Spleen (tissue), 7 donors: ENCODE results near the gene RCN2.

Experiments used
- POLR2A ChIP-seq, 3 donors: fragments of 450-650 bp; IDR thresholded peaks; one replicate each; pipeline ENCODE4 v1.5.1; 2017; ENCODE audit warnings: antibody characterized with exemption in 3 of 3, mild to moderate bottlenecking in 1 of 3
- TF ChIP-seq, protein P1 (sequence below), 11 experiments: fragments of 200-600 bp in 7 of 11; fragments of 450-650 bp in 4 of 11; sonication (generic) in 4 of 11; IDR thresholded peaks in 8 of 11; conservative IDR thresholded peaks in 3 of 11; 1 replicate in 7 of 11; 2 replicates in 4 of 11; pipeline versions ENCODE4 v1.4.0 to v1.8.0; 2016 to 2021; ENCODE audit warnings: antibody characterized with exemption in 11 of 11, inconsistent platforms in 4 of 11, mild to moderate bottlenecking in 1 of 11
- donor health status: DM: no; HTN: no; CAD: no; lungs with moderate emphysema.
- donor health status: DM: no; HTN: no; CAD: no.
- donor health status: DM: no; HTN: no; CAD: no.

DNA sequence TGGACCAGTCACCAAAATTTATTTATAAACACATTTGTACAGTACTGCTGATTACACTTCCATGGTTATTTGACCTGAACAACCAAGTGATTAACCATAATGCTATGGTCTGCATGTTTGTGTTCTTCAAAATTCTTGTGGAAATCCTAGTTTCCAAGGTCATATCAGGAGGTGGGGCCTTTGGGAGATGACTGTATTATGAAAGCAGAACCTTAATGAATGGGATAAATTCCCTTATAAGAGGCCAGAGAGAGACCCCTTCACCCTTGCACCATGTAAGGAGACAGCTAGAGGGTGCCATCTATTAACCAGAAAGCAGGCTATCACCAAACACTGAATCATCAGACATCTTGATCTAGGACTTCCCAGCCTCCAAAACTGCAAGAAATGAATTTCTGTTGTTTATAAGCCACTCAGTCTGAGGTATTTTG lies 28.3 kb upstream of the RCN2 start:
- TF ChIP-seq, protein P1, sequence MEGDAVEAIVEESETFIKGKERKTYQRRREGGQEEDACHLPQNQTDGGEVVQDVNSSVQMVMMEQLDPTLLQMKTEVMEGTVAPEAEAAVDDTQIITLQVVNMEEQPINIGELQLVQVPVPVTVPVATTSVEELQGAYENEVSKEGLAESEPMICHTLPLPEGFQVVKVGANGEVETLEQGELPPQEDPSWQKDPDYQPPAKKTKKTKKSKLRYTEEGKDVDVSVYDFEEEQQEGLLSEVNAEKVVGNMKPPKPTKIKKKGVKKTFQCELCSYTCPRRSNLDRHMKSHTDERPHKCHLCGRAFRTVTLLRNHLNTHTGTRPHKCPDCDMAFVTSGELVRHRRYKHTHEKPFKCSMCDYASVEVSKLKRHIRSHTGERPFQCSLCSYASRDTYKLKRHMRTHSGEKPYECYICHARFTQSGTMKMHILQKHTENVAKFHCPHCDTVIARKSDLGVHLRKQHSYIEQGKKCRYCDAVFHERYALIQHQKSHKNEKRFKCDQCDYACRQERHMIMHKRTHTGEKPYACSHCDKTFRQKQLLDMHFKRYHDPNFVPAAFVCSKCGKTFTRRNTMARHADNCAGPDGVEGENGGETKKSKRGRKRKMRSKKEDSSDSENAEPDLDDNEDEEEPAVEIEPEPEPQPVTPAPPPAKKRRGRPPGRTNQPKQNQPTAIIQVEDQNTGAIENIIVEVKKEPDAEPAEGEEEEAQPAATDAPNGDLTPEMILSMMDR (IDR thresholded peaks at IDR 0.05 in 8 of 11, conservative IDR thresholded peaks at IDR 0.05 in 3 of 11), result peak in 7 of 11 experiments; percentile 21 to 44 (median 30)
- TF ChIP-seq POLR2A (IDR thresholded peaks at IDR 0.05), result no peak
